K562 (cell line): Measurements from ENCODE around the gene HLA-B. TPM values are rescaled to one million over a fixed set of nuclear protein-coding genes. Genes with fewer than 3 reads are reported as not detected.
A peak's percentile ranks its signal among the peaks of the same experiment; 100 is the strongest.

Source experiments
- ATAC-seq: fragments of 200-7000 bp; cut with Tn5 transposase; 3 replicates; pipeline ENCODE4 v1.9.1; 2020; ENCODE audit warnings: moderate library complexity
- BruUV-seq: library from RNA; stranded (reverse); fragments of 400-500 nt; replicated peaks from 2 replicates; lab custom pipeline; 2021; lab: Mats Ljungman, UMichigan
- CTCF ChIA-PET: fragments of 300-600 bp; formaldehyde crosslinking; extraction: SDS; loops from one replicate; lab custom pipeline; 2021; ENCODE audit warnings: low intra/inter-chr PET ratio; lab: Yijun Ruan, JAX
- POLR2A ChIA-PET: fragments of 300-600, 350-650 bp; sonication (Branson Sonifier 250); formaldehyde crosslinking; extraction: SDS; loops from one replicate; lab custom pipeline; 2021; ENCODE audit warnings: antibody characterized with exemption, inconsistent platforms; lab: Yijun Ruan, JAX
- DNase-seq, 4 experiments: peaks; one replicate each; pipeline versions ENCODE4 v3.0.0 to v3.0.0-alpha.2; 2011 to 2018; ENCODE audit warnings: low spot score in 3 of 4, mixed read lengths in 3 of 4; ENCODE audit errors: extremely low read depth in 1 of 4
- FAIRE-seq: peaks from 2 replicates; lab custom pipeline; 2011; peaks lifted over from hg19 to GRCh38; lab: Jason Lieb, UNC
- H2AFZ ChIP-seq: 2 replicates; pipeline ENCODE4 v1.6.0; 2011; ENCODE audit warnings: low read depth, low read length, control low read depth, inconsistent platforms
- H3K27ac ChIP-seq: fragments of 200-600 bp; 3 replicates; pipeline ENCODE4 v1.8.0; 2011; ENCODE audit warnings: low read depth, mild to moderate bottlenecking, control low read depth, inconsistent platforms, low read length, moderate library complexity, mixed read lengths; ENCODE audit errors: extremely low read depth
- H3K27me3 ChIP-seq, 2 experiments: fragments of 300-600 bp in 1 of 2; 2 replicates in 1 of 2; 3 replicates in 1 of 2; pipeline versions ENCODE4 v1.6.0 to v1.8.0; 2011; ENCODE audit warnings: inconsistent platforms in 2 of 2, low read length in 2 of 2, mild to moderate bottlenecking in 1 of 2, mixed read lengths in 1 of 2, moderate library complexity in 1 of 2; ENCODE audit not compliant: control insufficient read depth in 2 of 2, insufficient read depth in 2 of 2
- H3K36me3 ChIP-seq: fragments of 300-600 bp; 3 replicates; pipeline ENCODE4 v1.8.0; 2011; ENCODE audit warnings: mild to moderate bottlenecking, low read length, inconsistent platforms; ENCODE audit not compliant: control insufficient read depth, insufficient read depth
- H3K4me1 ChIP-seq, 2 experiments: fragments of 200-600 bp in 1 of 2; replicated peaks in 1 of 2; 2 replicates in 1 of 2; 3 replicates in 1 of 2; pipeline versions ENCODE4 v1.5.1 to v1.8.0; 2011; ENCODE audit warnings: inconsistent platforms in 2 of 2, low read length in 2 of 2, mild to moderate bottlenecking in 1 of 2, mixed read lengths in 1 of 2, moderate library complexity in 1 of 2; ENCODE audit not compliant: control insufficient read depth in 2 of 2, insufficient read depth in 2 of 2
- H3K4me2 ChIP-seq: 2 replicates; pipeline ENCODE4 v1.6.1; 2011; ENCODE audit warnings: low read length, control low read depth, inconsistent platforms, mixed read lengths; ENCODE audit not compliant: insufficient read depth
- H3K4me3 ChIP-seq: fragments of 200-600 bp; sonication (generic), shearing (Covaris generic); 2 replicates; pipeline ENCODE4 v1.5.1; 2016; ENCODE audit warnings: control low read depth, inconsistent platforms
- H3K79me2 ChIP-seq: fragments of 200-600 bp; 3 replicates; pipeline ENCODE4 v1.8.0; 2011; ENCODE audit warnings: low read length, inconsistent platforms; ENCODE audit not compliant: control insufficient read depth, insufficient read depth
- H3K9ac ChIP-seq, 2 experiments: 2 replicates each; pipeline versions ENCODE4 v1.6.0 to v1.6.1; 2011; ENCODE audit warnings: low read depth in 2 of 2, low read length in 2 of 2, control low read depth in 1 of 2, inconsistent platforms in 1 of 2, mild to moderate bottlenecking in 1 of 2, mixed read lengths in 1 of 2; ENCODE audit not compliant: insufficient read depth in 1 of 2
- H3K9me1 ChIP-seq: one replicate; pipeline ENCODE4 v1.6.0; 2011; ENCODE audit warnings: inconsistent platforms, mild to moderate bottlenecking, low read length, moderate library complexity; ENCODE audit not compliant: control insufficient read depth, insufficient read depth
- H3K9me3 ChIP-seq: replicated peaks from 2 replicates; pipeline ENCODE4 v1.5.1; 2011; ENCODE audit warnings: low read depth, low read length, inconsistent platforms; ENCODE audit not compliant: control insufficient read depth, insufficient read depth
- H4K20me1 ChIP-seq: replicated peaks from 2 replicates; pipeline ENCODE4 v1.6.1; 2011; ENCODE audit warnings: low read length, inconsistent platforms, mixed read lengths; ENCODE audit not compliant: control insufficient read depth, insufficient read depth
- BHLHE40 ChIP-seq: IDR thresholded peaks from 2 replicates; pipeline ENCODE4 v1.6.1; 2011; ENCODE audit warnings: low read length, improper control_type of control experiment
- BRD4 ChIP-seq: fragments of 200-600 bp; sonication (generic); IDR thresholded peaks from 2 replicates; pipeline ENCODE4 v1.6.1; 2017; ENCODE audit warnings: inconsistent platforms
- CREB3 ChIP-seq: fragments of 450-650 bp; conservative IDR thresholded peaks from 2 replicates; pipeline ENCODE4 v1.6.1; 2016; ENCODE audit warnings: missing genetic modification characterization, low read depth, mild to moderate bottlenecking, missing compliant biosample characterization, moderate library complexity
- CSDE1 ChIP-seq, 2 experiments: fragments of 450-650 bp; IDR thresholded peaks; 2 replicates each; pipeline ENCODE4 v1.6.1; 2016; ENCODE audit warnings: mild to moderate bottlenecking in 1 of 2
- FOXO4 ChIP-seq: fragments of 450-650 bp; formaldehyde crosslinking; IDR thresholded peaks from 2 replicates; pipeline ENCODE4 v1.4.0; 2020; ENCODE audit warnings: mild to moderate bottlenecking, moderate library complexity
- ILK ChIP-seq: fragments of 450-650 bp; IDR thresholded peaks from 2 replicates; pipeline ENCODE4 v1.6.1; 2016; ENCODE audit warnings: missing genetic modification characterization, low read depth, mild to moderate bottlenecking, missing compliant biosample characterization, moderate library complexity, borderline replicate concordance
- RAD51 ChIP-seq: fragments of 450-650 bp; IDR thresholded peaks from 2 replicates; pipeline ENCODE4 v1.7.1; 2016; ENCODE audit warnings: low read depth, mild to moderate bottlenecking, borderline replicate concordance
- TRIM28 ChIP-seq: fragments of 450-650 bp; IDR thresholded peaks from 2 replicates; pipeline ENCODE4 v1.6.1; 2017
- ZC3H11A ChIP-seq: IDR thresholded peaks from 2 replicates; pipeline ENCODE4 v1.6.1; 2012; ENCODE audit warnings: low read depth, low read length, improper control_type of control experiment
- ZNF280A ChIP-seq: fragments of 450-650 bp; IDR thresholded peaks from 2 replicates; pipeline ENCODE4 v1.6.1; 2018; ENCODE audit warnings: mild to moderate bottlenecking, low read depth; ENCODE audit not compliant: partially characterized antibody
- in situ Hi-C: fragments of 300-500 bp; cut with MboI; formaldehyde crosslinking; loops from 4 replicates; pipeline ENCODE4 v1.15.0; 2018; ENCODE audit warnings: inconsistent platforms, mixed read lengths
- intact Hi-C: fragments of 100-400 bp; cut with micrococcal nuclease; formaldehyde crosslinking; loops from 2 replicates; pipeline ENCODE4 v1.14.2; 2022
- polyA plus RNA-seq, 8 experiments: library from polyadenylated mRNA; depleted of rRNA in 4 of 8; stranded (reverse) in 5 of 8; unstranded in 3 of 8; fragments of >200 nt; fragmentation: Nextera tagmentation in 2 of 8; fragmentation: Illumina TruSeq in 1 of 8; extraction: Ambion mirVana in 2 of 8; extraction: Trizol in 1 of 8; gene quantifications; 2 replicates each; pipeline versions ENCODE4 v1.2.1 to v1.2.3, GENCODE V29; 2011 to 2014; ENCODE audit warnings: inconsistent platforms in 1 of 8, missing spikeins in 1 of 8
- total RNA-seq, 7 experiments: library from RNA; depleted of rRNA in 6 of 7; stranded (reverse); fragments of >200 nt in 6 of 7; fragmentation: Illumina TruSeq in 2 of 7; extraction: Trizol in 2 of 7; gene quantifications; 2 replicates each; pipeline versions ENCODE4 v1.2.1 to v1.2.3, GENCODE V29; 2011 to 2021; ENCODE audit warnings: low replicate concordance in 1 of 7

The HLA-B gene
- total and polyA plus RNA-seq, 9 of the 15 experiments (the other 6 are each of a cell fraction or from before 2014, with no cell fraction given), result 0.07 to 9.7 (median 0.65) TPM; not detected in 2

GRCh38 chr6:31340228-31340627, 16.8 kb downstream of the HLA-B start:
- Histone ChIP-seq H3K9me1 (no peaks in the 10 kb centered on the region), H3K4me1 (no peaks in the 10 kb centered on the region), H2AFZ (no peak overlapping the region), H3K4me3 (no peak overlapping the region), H3K27ac (no peak overlapping the region), H3K27me3 (no peaks in the 10 kb centered on the region), H4K20me1 (no peaks in the 10 kb centered on the region), H3K79me2 (no peaks in the 10 kb centered on the region), H3K4me2 (no peak overlapping the region), H3K36me3 (no peaks in the 10 kb centered on the region), H3K9ac (no peak overlapping the region), H3K9me3 (peaks cover 2% of the 10 kb centered on the region)
- in situ Hi-C loops (no loop called here), intact Hi-C loops (no loop called here)
- no TSS peak for BruUV-seq
- CTCF ChIA-PET, result no interaction called here
- DNase-seq (no peak), ATAC-seq (no peak), FAIRE-seq (peak; percentile 52)
- POLR2A ChIA-PET, result no interaction called here
- TF ChIP-seq ILK (tag) (no peak), RAD51 (no peak), ZNF280A (peak; percentile 76), BRD4 (no peak), TRIM28 (peak; percentile 80; the same call in 1 of the 2 replicates), FOXO4 (CRISPR knock-in tag) (no peak), CSDE1 (IDR thresholded peaks at IDR 0.05) (no peak), ZC3H11A (no peak), CREB3 (no peak), BHLHE40 (no peak)
